Right atrium auricular region (tissue), 2 donors: ENCODE data around the gene FZD8. TPM values are rescaled to one million over a fixed set of nuclear protein-coding genes. Genes with fewer than 3 reads are reported as not detected.

Experiments used
- DNase-seq: peaks from one replicate; pipeline ENCODE4 v3.0.0-alpha.2; 2019; ENCODE audit warnings: low spot score
- H3K27ac ChIP-seq, 2 donors: fragments of 200-600 bp; sonication (generic); 1 replicate in 1 of 2; 2 replicates in 1 of 2; pipeline ENCODE4 v1.5.1; 2016 to 2019
- H3K27me3 ChIP-seq, 2 donors: fragments of 200-600 bp; sonication (generic); one replicate each; pipeline versions ENCODE4 v1.5.1 to v1.6.0; 2017 to 2019
- H3K36me3 ChIP-seq: fragments of 200-600 bp; sonication (generic); one replicate; pipeline ENCODE4 v1.5.1; 2016
- H3K4me1 ChIP-seq, 2 donors: fragments of 200-600 bp; sonication (generic); one replicate each; pipeline versions ENCODE4 v1.5.1 to v1.6.0; 2017 to 2019
- H3K4me3 ChIP-seq, 2 donors: fragments of 200-600 bp; sonication (generic); 1 replicate in 1 of 2; 2 replicates in 1 of 2; pipeline ENCODE4 v1.5.1; 2017 to 2019; ENCODE audit warnings: mild to moderate bottlenecking in 1 of 2, moderate library complexity in 1 of 2
- H3K9me3 ChIP-seq, 2 donors: fragments of 200-600 bp; sonication (generic); one replicate each; pipeline ENCODE4 v1.5.1; 2019
- CTCF ChIP-seq, 2 donors: fragments of 200-600 bp; sonication (generic); IDR thresholded peaks; one replicate each; pipeline ENCODE4 v1.5.1; 2019; ENCODE audit warnings: antibody characterized with exemption in 2 of 2
- total RNA-seq, 2 donors: library from RNA; depleted of rRNA; stranded (reverse); fragments of >200 nt; gene quantifications; one replicate each; pipeline ENCODE4 v1.1.0, GENCODE V29; 2016

FZD8 gene
- total RNA-seq, 2 donors from 2014 or later, result 6.0 to 15.6 TPM

DNA sequence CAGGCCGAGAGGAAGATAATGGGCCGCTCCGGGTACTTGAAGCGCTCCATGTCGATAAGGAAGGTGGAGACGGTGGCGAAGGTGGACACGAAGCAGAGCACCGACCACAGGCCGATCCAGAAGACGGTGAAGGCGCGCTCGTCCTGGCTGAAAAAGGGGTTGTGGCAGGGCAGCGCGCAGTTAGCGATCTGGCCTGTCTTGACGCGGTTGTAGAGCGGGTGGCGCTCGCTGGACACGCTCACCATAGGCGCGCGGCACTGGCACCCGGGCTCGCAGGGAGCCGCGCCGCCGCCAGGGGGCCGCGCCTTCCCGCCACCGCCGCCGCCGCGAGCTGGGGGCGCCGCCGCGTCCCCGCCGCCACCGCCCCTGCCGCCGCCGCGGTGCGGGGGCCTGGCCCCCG lies 1.6 kb downstream of the FZD8 start:
- peak; percentile 70 for DNase-seq
- H3K4me3 ChIP-seq, result peak overlapping the region; percentile 43 to 79
- peak in 1 of 2 donors; percentile 58 for TF ChIP-seq CTCF (IDR thresholded peaks at IDR 0.05)
- peak overlapping the region; percentile 57 to 77 for H3K27ac ChIP-seq
- no peaks in the 10 kb centered on the region for H3K36me3 ChIP-seq
- no peaks in the 10 kb centered on the region for H3K9me3 ChIP-seq
- H3K27me3 ChIP-seq, result no peaks in the 10 kb centered on the region
- peaks cover 0 to 40% of the 10 kb centered on the region in 2 donors for H3K4me1 ChIP-seq

GRCh38 chr10:35639728-35640401 lies 2.2 kb downstream of the FZD8 start:
- peak overlapping the region in 1 of 2 donors; percentile 77 for H3K27ac ChIP-seq
- no peak for DNase-seq

GRCh38 chr10:35639021-35639727 lies 2.9 kb downstream of the FZD8 start:
- Histone ChIP-seq H3K27me3 (no peaks in the 10 kb centered on the region), H3K27ac (peak overlapping the region in 1 of 2 donors; percentile 26), H3K4me1 (peaks cover 0 to 40% of the 10 kb centered on the region in 2 donors), H3K9me3 (no peaks in the 10 kb centered on the region), H3K36me3 (no peaks in the 10 kb centered on the region), H3K4me3 (peak overlapping the region; percentile 43 to 79)
- TF ChIP-seq CTCF (IDR thresholded peaks at IDR 0.05), result no peak
- DNase-seq, result no peak

More at GRCh38 chr10:35639728-35640401, 2.2 kb downstream of the FZD8 start:
- Histone ChIP-seq H3K4me3 (peak overlapping the region; percentile 43 to 79), H3K36me3 (no peaks in the 10 kb centered on the region), H3K4me1 (peaks cover 0 to 40% of the 10 kb centered on the region in 2 donors), H3K27me3 (no peaks in the 10 kb centered on the region), H3K9me3 (no peaks in the 10 kb centered on the region)
- TF ChIP-seq CTCF (IDR thresholded peaks at IDR 0.05), result no peak

GRCh38 chr10:35638101-35638500 lies 4.0 kb downstream of the FZD8 start:
- Histone ChIP-seq H3K9me3 (no peaks in the 10 kb centered on the region), H3K27me3 (no peaks in the 10 kb centered on the region), H3K36me3 (no peaks in the 10 kb centered on the region), H3K4me1 (peaks cover 0 to 40% of the 10 kb centered on the region in 2 donors), H3K4me3 (no peak overlapping the region), H3K27ac (peak overlapping the region in 1 of 2 donors; percentile 26)
- peak in 1 of 2 donors; percentile 13 for TF ChIP-seq CTCF (IDR thresholded peaks at IDR 0.05)
- no peak for DNase-seq

DNA sequence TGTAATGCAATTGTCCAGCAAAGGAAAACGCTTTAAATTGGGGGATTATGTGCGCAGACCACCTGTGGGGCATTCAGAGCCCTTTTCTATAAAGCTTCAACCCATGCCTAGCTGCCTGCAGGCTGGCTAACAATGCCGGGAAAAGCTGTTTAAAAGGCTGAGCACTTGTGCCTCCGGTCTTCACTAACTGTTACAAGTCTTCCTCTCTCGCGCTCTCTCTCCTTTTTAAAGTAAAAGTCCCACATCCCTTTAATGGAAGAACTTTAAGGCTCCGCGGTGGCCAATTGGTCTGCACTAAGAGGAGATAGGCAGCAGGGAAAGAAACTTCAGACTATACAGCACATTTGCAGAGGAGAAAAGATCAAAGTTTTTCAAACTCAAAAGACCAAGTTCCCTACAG lies 4.6 kb downstream of the FZD8 start:
- H3K4me3 ChIP-seq, result peak overlapping the region in 1 of 2 donors; percentile 15
- peak overlapping the region in 1 of 2 donors; percentile 26 for H3K27ac ChIP-seq
- peaks cover 0 to 34% of the 10 kb centered on the region in 2 donors for H3K4me1 ChIP-seq
- DNase-seq, result no peak
- TF ChIP-seq CTCF (IDR thresholded peaks at IDR 0.05), result no peak
- no peaks in the 10 kb centered on the region for H3K9me3 ChIP-seq
- no peaks in the 10 kb centered on the region for H3K36me3 ChIP-seq
- H3K27me3 ChIP-seq, result no peaks in the 10 kb centered on the region
